GM18511 (cell line): ENCODE results near the gene TTC24.

Experiments
- ATAC-seq: cut with Tn5 transposase; IDR thresholded peaks from one replicate; pipeline ENCODE4 v1.9.1; 2021; ENCODE audit warnings: mild to moderate bottlenecking, moderate library complexity; ENCODE audit not compliant: unreplicated experiment

Gene TTC24

DNA sequence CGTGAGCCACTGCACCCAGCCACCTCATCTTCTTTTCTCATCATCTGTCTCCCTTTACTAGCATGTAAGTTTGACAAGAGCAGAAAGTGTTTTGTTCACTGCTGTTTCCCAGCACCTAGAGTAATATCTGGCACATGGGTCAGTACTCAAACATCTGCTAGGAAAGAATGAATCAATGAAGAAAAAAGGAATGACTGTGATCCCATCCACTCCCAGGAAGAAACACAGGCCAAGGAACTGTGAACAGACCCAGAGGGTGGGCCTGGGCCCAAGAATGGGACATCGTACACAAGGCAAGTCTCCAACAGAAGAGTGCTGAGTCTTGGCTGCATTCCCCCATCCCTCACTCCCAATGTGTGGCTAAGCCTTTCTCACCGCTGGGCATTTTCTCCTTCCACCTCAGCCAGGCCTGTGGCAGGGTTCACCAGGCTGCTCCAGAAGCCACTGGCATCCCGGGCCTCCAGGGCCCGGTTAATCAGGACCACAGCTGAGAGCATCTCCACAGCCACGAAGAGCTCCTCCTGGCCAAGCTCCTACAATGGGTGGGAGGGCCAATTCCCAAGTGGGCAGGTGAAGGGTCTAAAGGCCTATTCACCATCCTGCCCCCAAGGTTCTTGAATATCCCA lies 25.6 kb upstream of the TTC24 start:
- no peak for ATAC-seq

DNA sequence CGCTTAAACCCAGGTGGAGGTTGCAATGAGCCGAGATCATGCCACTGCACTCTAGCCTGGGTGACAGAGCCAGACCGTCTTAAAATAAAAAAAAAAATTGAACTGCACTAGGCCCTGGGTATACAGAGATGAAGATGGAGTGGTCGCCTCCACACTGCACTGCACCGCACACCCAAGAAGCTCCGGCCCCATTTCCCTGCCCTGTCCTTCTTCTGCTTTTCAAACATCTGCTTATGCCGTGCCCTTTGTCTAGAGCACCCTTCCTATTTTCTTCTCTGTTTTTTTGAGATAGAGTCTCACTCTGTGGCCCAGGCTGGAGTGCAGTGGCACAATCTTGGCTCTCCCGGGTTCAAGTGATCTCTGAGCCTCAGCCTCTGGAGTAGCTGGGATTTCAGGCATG lies 24.6 kb upstream of the TTC24 start:
- no peak for ATAC-seq

- ATAC-seq, result no peak
These were observed 23.8 kb upstream of the TTC24 start for GRCh38 chr1:156555715-156556114.

GRCh38 chr1:156556354-156556753 lies 23.2 kb upstream of the TTC24 start:
- no peak for ATAC-seq

GRCh38 chr1:156559086-156559796 lies 20.3 kb upstream of the TTC24 start:
- ATAC-seq, result no peak

- ATAC-seq, result no peak
These were observed 19.6 kb upstream of the TTC24 start for GRCh38 chr1:156559797-156560385.

DNA sequence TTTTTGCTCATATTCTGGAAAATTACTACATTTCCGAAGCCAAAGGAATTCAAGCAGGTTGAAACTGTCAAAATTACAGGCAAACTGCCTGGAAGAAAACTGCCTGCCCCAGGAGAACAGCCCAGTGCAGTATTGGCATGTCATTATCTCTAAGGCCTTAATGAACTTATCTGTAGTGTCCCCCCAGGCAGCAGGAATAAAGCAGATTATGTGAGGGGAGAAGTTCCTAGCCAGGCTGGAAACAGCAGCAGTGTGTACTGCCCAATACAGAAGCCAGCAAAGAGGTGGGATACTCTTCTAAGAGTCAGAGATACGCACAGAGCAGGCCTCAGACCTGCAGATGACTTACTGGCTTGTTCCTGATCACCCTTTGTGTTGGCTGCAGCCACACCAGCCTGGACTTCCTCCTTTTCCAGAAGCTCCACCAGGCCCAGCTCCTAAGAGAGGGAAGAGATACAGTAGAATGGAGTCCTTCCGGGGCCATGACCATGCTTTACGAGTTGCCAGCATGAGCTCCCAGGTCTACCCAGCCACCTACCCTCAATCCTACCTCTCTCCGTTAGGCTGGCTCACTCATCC lies 18.8 kb upstream of the TTC24 start:
- no peak for ATAC-seq

DNA sequence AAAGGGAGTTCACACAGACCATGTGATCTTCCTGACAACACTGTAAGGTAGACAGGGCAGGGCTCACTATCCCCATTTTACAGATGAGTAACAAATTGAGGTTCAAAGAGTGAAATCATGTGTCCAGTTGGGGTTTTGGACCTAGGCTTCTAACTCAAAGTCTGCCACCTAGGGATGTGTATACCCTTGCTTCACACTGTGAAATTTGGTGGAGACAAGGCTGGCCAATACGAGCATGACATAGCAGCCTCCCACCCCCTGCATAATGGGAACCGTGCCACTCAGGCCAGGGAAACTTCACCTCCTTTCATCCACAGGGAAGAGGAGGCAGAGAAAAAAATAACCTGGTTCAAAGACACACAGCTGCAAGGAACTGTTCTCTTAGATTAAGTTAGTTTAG lies 14.0 kb upstream of the TTC24 start:
- ATAC-seq, result no peak

- no peak for ATAC-seq
These were observed 13.1 kb upstream of the TTC24 start for GRCh38 chr1:156566436-156566835.

DNA sequence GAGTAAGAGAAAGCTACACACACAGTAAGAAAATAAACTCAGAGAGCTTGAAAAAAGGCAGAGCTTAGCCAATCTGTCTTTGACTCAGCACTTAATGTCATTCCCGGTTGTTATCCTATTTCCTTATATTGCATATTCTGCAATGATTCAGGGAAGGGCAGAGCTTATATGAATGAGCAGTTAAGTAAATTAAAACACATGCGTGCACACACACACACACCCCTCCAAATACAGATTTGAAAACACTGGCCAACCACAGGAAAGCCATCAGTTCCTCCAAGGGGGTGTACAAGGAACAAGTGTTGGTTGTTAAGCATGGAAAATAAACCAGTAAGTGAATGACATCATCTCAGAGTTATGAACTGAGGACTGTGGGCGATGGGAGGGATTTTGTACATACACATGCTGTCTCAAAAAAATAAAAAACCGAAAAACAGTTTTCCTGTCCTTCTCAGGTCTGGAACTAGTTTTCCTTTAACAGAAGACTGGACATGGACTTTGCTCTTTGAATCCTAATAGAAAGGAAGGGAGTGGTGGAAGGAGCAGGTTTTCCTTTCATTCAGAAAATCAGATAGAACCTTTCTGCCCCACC lies 8.2 kb upstream of the TTC24 start:
- ATAC-seq, result no peak

- peak; percentile 76 for ATAC-seq
These were observed 7.4 kb upstream of the TTC24 start, which contains the start of gene IQGAP3 for GRCh38 chr1:156571919-156572662. Gene IQGAP3 (minus strand): TSS chr1:156572565. CDS start chr1:156572529, 36 bp downstream.

GRCh38 chr1:156572663-156573018 lies 6.9 kb upstream of the TTC24 start:
- ATAC-seq, result no peak

DNA sequence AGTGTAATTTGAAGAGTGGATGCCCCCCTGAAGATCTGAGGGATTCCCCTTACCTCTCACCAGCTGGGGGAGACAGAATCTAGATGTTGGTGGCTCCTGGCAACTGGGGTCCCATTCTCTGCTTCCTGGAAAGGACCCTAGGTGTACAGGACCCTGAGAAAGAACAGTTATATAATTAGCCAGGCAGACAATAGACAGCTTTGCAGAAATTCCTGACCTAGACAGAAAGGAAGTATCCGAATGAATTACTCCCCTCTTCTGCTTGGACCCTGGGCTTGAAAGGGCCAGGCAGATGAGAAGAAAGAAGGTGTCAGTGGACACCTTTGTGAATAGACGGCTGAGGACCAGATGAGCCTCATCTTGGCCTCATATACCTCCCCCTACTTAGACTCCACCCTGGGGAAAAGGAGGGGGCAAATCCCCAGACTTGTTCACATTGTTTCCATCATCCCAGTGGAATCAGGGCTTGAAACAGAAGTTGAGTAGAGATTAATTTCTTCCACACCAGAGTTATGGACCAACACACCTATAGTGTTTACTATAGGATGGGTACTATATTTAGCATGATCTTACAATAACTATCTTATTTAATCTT lies 5.4 kb upstream of the TTC24 start:
- no peak for ATAC-seq

- no peak for ATAC-seq
These were observed 2.0 kb upstream of the TTC24 start for GRCh38 chr1:156577550-156577949.

- ATAC-seq, result no peak
These were observed 1.5 kb upstream of the TTC24 start for GRCh38 chr1:156578055-156578454.

DNA sequence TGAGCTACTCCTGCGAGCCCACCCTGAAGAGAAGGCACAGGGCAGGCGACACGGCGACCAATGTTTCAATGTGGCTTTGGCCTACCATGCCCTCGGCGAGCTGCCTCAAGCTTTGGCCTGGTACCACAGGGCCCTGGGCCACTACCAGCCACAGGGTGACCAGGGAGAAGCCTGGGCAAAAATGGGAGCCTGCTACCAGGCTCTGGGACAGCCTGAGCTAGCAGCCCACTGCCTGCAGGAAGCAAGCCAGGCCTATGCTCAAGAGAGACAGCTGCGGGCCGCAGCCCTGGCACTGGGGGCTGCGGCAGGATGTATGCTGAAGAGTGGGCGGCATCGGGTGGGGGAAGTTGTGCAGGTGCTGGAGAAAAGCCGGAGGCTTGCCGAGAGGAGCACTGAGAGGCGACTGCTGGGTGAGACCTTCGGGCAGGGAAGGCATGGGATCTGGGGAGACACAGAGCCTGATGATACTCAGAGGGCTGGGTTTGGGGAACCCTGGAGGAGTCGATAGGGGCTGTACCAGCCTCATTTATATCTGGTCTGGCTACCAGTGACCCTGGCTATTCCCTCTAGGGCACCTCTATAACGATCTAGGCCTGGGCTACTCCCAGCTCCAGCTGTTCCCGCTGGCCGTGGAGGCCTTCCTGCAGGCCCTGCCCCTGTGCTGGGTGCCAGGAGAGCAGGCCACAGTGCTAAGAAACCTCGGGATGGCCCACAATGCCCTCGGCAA lies 2.3 kb downstream of the TTC24 start:
- ATAC-seq, result no peak

- peak; percentile 54 for ATAC-seq
These were observed 3.0 kb downstream of the TTC24 start for GRCh38 chr1:156582388-156583017.

GRCh38 chr1:156583821-156584622 lies 4.5 kb downstream of the TTC24 start:
- no peak for ATAC-seq

GRCh38 chr1:156584813-156585212 lies 5.3 kb downstream of the TTC24 start:
- ATAC-seq, result no peak
